Left ventricle myocardium inferior (tissue), 1 donor: Measurements from ENCODE around the gene GNB3. TPM values are rescaled to one million over a fixed set of nuclear protein-coding genes. Genes with fewer than 3 reads are reported as not detected.

Source experiments
- DNase-seq: peaks from one replicate; pipeline ENCODE4 v3.0.0-alpha.2; 2020
- H3K27ac ChIP-seq: fragments of 200-600 bp; replicated peaks from 2 replicates; pipeline ENCODE4 v1.8.0; 2021
- H3K27me3 ChIP-seq: fragments of 200-600 bp; 2 replicates; pipeline ENCODE4 v1.8.0; 2021; ENCODE audit warnings: low read depth
- H3K36me3 ChIP-seq: fragments of 200-600 bp; 2 replicates; pipeline ENCODE4 v1.8.0; 2021
- H3K4me1 ChIP-seq: fragments of 200-600 bp; 2 replicates; pipeline ENCODE4 v1.8.0; 2021
- H3K4me3 ChIP-seq: fragments of 200-600 bp; 2 replicates; pipeline ENCODE4 v1.8.0; 2021; ENCODE audit warnings: mild to moderate bottlenecking, moderate library complexity
- H3K9me3 ChIP-seq: fragments of 200-600 bp; replicated peaks from 2 replicates; pipeline ENCODE4 v1.8.0; 2021
- intact Hi-C: fragments of 100-400 bp; cut with micrococcal nuclease; formaldehyde crosslinking; loops from one replicate; pipeline ENCODE4 v1.11.0; 2022
- total RNA-seq: library from RNA; stranded (reverse); fragmentation: NEBNext Ultra II Directional; extraction: Animal tissue kit (Norgen Biotek cat#: 25700); gene quantifications from one replicate; pipeline ENCODE4 v1.2.1, GENCODE V29; 2021
- TF ChIP-seq, protein P1 (sequence below): fragments of 200-600 bp; IDR thresholded peaks from 2 replicates; pipeline ENCODE4 v1.8.0; 2021; ENCODE audit warnings: antibody characterized with exemption, mild to moderate bottlenecking, borderline replicate concordance
- donor health status: DM: no; HTN: yes; CAD: no; lungs with severe emphysema.

The GNB3 gene
- total RNA-seq, 1 donor from 2014 or later, result 7.5 TPM

DNA sequence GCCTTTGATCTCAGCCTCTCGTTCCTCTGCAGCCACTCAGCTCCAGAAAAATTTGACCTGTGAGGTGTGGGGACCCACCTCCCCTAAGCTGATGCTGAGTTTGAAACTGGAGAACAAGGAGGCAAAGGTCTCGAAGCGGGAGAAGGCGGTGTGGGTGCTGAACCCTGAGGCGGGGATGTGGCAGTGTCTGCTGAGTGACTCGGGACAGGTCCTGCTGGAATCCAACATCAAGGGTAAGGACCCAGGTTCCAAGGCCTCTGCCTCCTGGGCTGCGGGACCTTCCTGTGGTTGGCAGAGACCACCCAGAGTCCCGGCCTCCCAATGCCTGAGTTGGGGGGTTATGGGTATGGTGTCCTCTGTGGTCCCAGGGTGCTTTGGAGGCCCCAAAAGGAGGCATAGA lies 23.6 kb upstream of the GNB3 start:
- H3K9me3 ChIP-seq, result no peaks in the 10 kb centered on the region
- peaks cover 26% of the 10 kb centered on the region for H3K27me3 ChIP-seq
- TF ChIP-seq, protein P1, sequence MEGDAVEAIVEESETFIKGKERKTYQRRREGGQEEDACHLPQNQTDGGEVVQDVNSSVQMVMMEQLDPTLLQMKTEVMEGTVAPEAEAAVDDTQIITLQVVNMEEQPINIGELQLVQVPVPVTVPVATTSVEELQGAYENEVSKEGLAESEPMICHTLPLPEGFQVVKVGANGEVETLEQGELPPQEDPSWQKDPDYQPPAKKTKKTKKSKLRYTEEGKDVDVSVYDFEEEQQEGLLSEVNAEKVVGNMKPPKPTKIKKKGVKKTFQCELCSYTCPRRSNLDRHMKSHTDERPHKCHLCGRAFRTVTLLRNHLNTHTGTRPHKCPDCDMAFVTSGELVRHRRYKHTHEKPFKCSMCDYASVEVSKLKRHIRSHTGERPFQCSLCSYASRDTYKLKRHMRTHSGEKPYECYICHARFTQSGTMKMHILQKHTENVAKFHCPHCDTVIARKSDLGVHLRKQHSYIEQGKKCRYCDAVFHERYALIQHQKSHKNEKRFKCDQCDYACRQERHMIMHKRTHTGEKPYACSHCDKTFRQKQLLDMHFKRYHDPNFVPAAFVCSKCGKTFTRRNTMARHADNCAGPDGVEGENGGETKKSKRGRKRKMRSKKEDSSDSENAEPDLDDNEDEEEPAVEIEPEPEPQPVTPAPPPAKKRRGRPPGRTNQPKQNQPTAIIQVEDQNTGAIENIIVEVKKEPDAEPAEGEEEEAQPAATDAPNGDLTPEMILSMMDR, result no peak
- intact Hi-C loops, result no loop called here
- H3K36me3 ChIP-seq, result no peaks in the 10 kb centered on the region
- no peak overlapping the region for H3K27ac ChIP-seq
- peaks cover 12% of the 10 kb centered on the region for H3K4me1 ChIP-seq
- no peak overlapping the region for H3K4me3 ChIP-seq
- no peak for DNase-seq

DNA sequence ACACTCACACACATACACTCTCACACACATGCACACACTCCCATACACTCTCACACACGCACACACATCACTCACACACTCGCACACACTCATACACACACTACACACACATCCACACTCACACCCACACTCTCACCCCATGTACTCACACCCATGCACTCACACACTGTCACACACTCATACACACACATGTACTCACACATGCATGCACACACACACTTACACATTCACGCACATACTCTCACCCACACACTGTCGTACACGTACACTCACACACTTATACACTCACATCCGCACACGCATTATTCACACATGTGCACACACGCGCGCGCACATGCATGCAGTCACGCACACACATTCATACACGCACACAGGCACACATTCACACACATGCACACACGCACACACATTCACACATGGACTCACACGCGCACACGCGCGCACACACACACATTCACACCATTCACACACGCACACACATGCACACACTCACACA lies 23.0 kb upstream of the GNB3 start:
- intact Hi-C loops, result no loop called here
- Histone ChIP-seq H3K27me3 (peaks cover 28% of the 10 kb centered on the region), H3K36me3 (no peaks in the 10 kb centered on the region), H3K4me3 (no peak overlapping the region), H3K27ac (no peak overlapping the region), H3K9me3 (no peaks in the 10 kb centered on the region), H3K4me1 (peaks cover 16% of the 10 kb centered on the region)
- DNase-seq, result no peak
- TF ChIP-seq, protein P1, result no peak

DNA sequence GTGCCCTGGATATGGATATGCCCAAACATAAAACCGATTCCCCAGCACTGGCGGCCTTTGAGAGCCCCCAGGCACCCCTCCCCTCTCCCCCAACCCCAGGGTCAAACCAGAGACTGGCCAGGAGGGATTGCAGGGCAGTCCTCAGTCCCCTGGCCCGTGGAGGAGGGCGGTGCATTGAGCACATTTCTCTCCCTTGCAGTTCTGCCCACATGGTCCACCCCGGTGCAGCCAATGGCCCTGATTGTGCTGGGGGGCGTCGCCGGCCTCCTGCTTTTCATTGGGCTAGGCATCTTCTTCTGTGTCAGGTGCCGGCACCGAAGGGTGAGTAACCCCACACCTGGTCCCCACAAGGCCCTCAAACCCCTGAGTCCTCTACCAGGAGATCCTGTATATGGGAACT lies 22.5 kb upstream of the GNB3 start:
- H3K9me3 ChIP-seq, result no peaks in the 10 kb centered on the region
- no peak overlapping the region for H3K27ac ChIP-seq
- DNase-seq, result no peak
- H3K4me3 ChIP-seq, result no peak overlapping the region
- no peaks in the 10 kb centered on the region for H3K36me3 ChIP-seq
- H3K4me1 ChIP-seq, result peaks cover 16% of the 10 kb centered on the region
- TF ChIP-seq, protein P1, result no peak
- intact Hi-C loops, result no loop called here
- peaks cover 31% of the 10 kb centered on the region for H3K27me3 ChIP-seq

DNA sequence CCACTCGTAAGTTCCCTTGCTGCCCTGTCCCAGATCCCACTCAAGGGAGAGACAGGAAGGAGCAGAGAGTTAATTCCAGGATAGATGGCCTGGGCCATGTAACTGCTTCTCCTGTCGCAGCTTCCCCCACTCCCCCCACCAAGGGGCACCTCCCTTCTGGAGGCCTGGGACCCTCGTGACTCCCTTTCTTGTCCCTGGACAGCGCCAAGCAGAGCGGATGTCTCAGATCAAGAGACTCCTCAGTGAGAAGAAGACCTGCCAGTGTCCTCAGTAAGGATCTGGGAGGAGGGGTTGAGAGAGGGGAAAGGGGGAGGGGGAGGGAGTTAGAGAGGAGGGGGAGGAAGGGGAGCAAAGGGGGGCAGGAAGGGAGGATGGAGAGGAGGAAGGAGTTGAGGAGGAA lies 22.1 kb upstream of the GNB3 start:
- peaks cover 16% of the 10 kb centered on the region for H3K4me1 ChIP-seq
- H3K9me3 ChIP-seq, result no peaks in the 10 kb centered on the region
- TF ChIP-seq, protein P1, result no peak
- no peak overlapping the region for H3K4me3 ChIP-seq
- DNase-seq, result no peak
- intact Hi-C loops, result no loop called here
- no peaks in the 10 kb centered on the region for H3K36me3 ChIP-seq
- peaks cover 31% of the 10 kb centered on the region for H3K27me3 ChIP-seq
- no peak overlapping the region for H3K27ac ChIP-seq

DNA sequence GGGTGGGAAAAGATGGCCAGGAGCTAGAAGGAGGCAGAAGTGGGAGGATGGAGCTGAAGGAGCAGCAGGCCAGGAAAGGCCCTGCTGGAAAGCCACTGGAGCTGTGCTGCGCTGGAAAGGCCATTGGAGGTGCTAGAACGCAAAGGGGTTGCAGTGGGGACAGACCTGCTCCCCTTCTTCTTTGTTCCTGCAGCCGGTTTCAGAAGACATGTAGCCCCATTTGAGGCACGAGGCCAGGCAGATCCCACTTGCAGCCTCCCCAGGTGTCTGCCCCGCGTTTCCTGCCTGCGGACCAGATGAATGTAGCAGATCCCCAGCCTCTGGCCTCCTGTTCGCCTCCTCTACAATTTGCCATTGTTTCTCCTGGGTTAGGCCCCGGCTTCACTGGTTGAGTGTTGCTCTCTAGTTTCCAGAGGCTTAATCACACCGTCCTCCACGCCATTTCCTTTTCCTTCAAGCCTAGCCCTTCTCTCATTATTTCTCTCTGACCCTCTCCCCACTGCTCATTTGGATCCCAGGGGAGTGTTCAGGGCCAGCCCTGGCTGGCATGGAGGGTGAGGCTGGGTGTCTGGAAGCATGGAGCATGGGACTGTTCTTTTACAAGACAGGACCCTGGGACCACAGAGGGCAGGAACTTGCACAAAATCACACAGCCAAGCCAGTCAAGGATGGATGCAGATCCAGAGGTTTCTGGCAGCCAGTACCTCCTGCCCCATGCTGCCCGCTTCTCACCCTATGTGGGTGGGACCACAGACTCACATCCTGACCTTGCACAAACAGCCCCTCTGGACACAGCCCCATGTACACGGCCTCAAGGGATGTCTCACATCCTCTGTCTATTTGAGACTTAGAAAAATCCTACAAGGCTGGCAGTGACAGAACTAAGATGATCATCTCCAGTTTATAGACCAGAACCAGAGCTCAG lies 21.4 kb upstream of the GNB3 start:
- Histone ChIP-seq H3K9me3 (no peaks in the 10 kb centered on the region), H3K36me3 (no peaks in the 10 kb centered on the region), H3K27ac (no peak overlapping the region), H3K27me3 (peaks cover 30% of the 10 kb centered on the region), H3K4me3 (no peak overlapping the region), H3K4me1 (peaks cover 16% of the 10 kb centered on the region)
- TF ChIP-seq, protein P1, result no peak
- DNase-seq, result no peak
- intact Hi-C loops, result no loop called here
